Testis (tissue), 2 donors: Measurements from ENCODE around the gene MAPK8IP1.

Experiments
- POLR2A ChIP-seq: fragments of 450-650 bp; IDR thresholded peaks from one replicate; pipeline ENCODE4 v1.6.1; 2017; ENCODE audit warnings: antibody characterized with exemption, mild to moderate bottlenecking, moderate library complexity
- TF ChIP-seq, protein P1 (sequence below), 3 experiments: fragments of 450-650 bp in 2 of 3; fragments of 200-600 bp in 1 of 3; sonication (generic) in 1 of 3; IDR thresholded peaks; one replicate each; pipeline ENCODE4 v1.5.1; 2016 to 2019; ENCODE audit warnings: antibody characterized with exemption in 3 of 3, mild to moderate bottlenecking in 2 of 3, moderate library complexity in 1 of 3

GRCh38 chr11:45869551-45869950 lies 15.9 kb upstream of the MAPK8IP1 start:
- TF ChIP-seq, protein P1, sequence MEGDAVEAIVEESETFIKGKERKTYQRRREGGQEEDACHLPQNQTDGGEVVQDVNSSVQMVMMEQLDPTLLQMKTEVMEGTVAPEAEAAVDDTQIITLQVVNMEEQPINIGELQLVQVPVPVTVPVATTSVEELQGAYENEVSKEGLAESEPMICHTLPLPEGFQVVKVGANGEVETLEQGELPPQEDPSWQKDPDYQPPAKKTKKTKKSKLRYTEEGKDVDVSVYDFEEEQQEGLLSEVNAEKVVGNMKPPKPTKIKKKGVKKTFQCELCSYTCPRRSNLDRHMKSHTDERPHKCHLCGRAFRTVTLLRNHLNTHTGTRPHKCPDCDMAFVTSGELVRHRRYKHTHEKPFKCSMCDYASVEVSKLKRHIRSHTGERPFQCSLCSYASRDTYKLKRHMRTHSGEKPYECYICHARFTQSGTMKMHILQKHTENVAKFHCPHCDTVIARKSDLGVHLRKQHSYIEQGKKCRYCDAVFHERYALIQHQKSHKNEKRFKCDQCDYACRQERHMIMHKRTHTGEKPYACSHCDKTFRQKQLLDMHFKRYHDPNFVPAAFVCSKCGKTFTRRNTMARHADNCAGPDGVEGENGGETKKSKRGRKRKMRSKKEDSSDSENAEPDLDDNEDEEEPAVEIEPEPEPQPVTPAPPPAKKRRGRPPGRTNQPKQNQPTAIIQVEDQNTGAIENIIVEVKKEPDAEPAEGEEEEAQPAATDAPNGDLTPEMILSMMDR (IDR thresholded peaks at IDR 0.05), result no peak
- TF ChIP-seq POLR2A, result no peak
